HepG2 (cell line): Measurements from ENCODE around the gene MAP1B. TPM values are rescaled to one million over a fixed set of nuclear protein-coding genes. Genes with fewer than 3 reads are reported as not detected.
A peak's percentile ranks its signal among the peaks of the same experiment; 100 is the strongest.

Source experiments
- ATAC-seq: fragments of 200-7000 bp; cut with Tn5 transposase; 3 replicates; pipeline ENCODE4 v1.9.1; 2020; ENCODE audit warnings: mild to moderate bottlenecking, moderate library complexity
- BruUV-seq: library from RNA; stranded (reverse); fragments of 400-500 nt; replicated peaks from 2 replicates; lab custom pipeline; 2021; lab: Mats Ljungman, UMichigan
- CTCF ChIA-PET: fragments of 300-600 bp; formaldehyde crosslinking; extraction: SDS; loops from one replicate; lab custom pipeline; 2021; ENCODE audit warnings: low total read pairs, inconsistent platforms, low intra/inter-chr PET ratio; lab: Yijun Ruan, JAX
- POLR2A ChIA-PET: fragments of 350-600 bp; sonication (Branson Sonifier 250); formaldehyde crosslinking; loops from one replicate; lab custom pipeline; 2020; ENCODE audit warnings: antibody characterized with exemption, inconsistent platforms; lab: Yijun Ruan, JAX
- DNase-seq: peaks from one replicate; pipeline ENCODE4 v3.0.0-alpha.2; 2015; ENCODE audit warnings: low spot score
- FAIRE-seq: peaks from 3 replicates; lab custom pipeline; 2011; peaks lifted over from hg19 to GRCh38; lab: Jason Lieb, UNC
- H2AFZ ChIP-seq: one replicate; pipeline ENCODE4 v1.6.1; 2011; ENCODE audit warnings: low read length, inconsistent platforms
- H3K27ac ChIP-seq: fragments of 300-600 bp; 3 replicates; pipeline ENCODE4 v1.8.0; 2011; ENCODE audit warnings: mixed run types, mild to moderate bottlenecking, mixed read lengths, low read length, inconsistent platforms; ENCODE audit not compliant: insufficient read depth; ENCODE audit errors: extremely low read length
- H3K27me3 ChIP-seq, 2 experiments: fragments of 200-600 bp in 1 of 2; 2 replicates in 1 of 2; 3 replicates in 1 of 2; pipeline versions ENCODE4 v1.6.0 to v1.8.0; 2011; ENCODE audit warnings: low read length in 2 of 2, mild to moderate bottlenecking in 2 of 2, moderate library complexity in 2 of 2, inconsistent platforms in 1 of 2; ENCODE audit not compliant: insufficient read depth in 2 of 2, control insufficient read depth in 1 of 2
- H3K36me3 ChIP-seq, 2 experiments: fragments of 200-600 bp in 1 of 2; replicated peaks in 1 of 2; 2 replicates in 1 of 2; 3 replicates in 1 of 2; pipeline versions ENCODE4 v1.5.1 to v1.8.0; 2011; ENCODE audit warnings: low read length in 2 of 2, inconsistent platforms in 1 of 2; ENCODE audit not compliant: insufficient read depth in 2 of 2, control insufficient read depth in 1 of 2
- H3K4me1 ChIP-seq: 2 replicates; pipeline ENCODE4 v1.5.1; 2012; ENCODE audit warnings: low read length, inconsistent platforms; ENCODE audit not compliant: insufficient read depth
- H3K4me2 ChIP-seq: 2 replicates; pipeline ENCODE4 v1.6.0; 2011; ENCODE audit warnings: low read depth, low read length, inconsistent platforms
- H3K4me3 ChIP-seq, 3 experiments: fragments of 200-600 bp in 1 of 3; sonication (generic), shearing (Covaris generic) in 1 of 3; replicated peaks in 1 of 3; 2 replicates each; pipeline ENCODE4 v1.5.1; 2011 to 2016; ENCODE audit warnings: low read length in 3 of 3, inconsistent platforms in 2 of 3, low read depth in 2 of 3, mild to moderate bottlenecking in 2 of 3, control low read depth in 1 of 3, mixed read lengths in 1 of 3; ENCODE audit not compliant: insufficient read depth in 1 of 3
- H3K79me2 ChIP-seq: one replicate; pipeline ENCODE4 v1.6.1; 2011; ENCODE audit warnings: low read length, inconsistent platforms; ENCODE audit not compliant: insufficient read depth
- H3K9ac ChIP-seq: 2 replicates; pipeline ENCODE4 v1.6.0; 2011; ENCODE audit warnings: mild to moderate bottlenecking, low read depth, low read length, inconsistent platforms; ENCODE audit not compliant: insufficient read depth
- H3K9me3 ChIP-seq: 2 replicates; pipeline ENCODE4 v1.5.1; 2012; ENCODE audit warnings: mild to moderate bottlenecking, low read length
- H4K20me1 ChIP-seq: 2 replicates; pipeline ENCODE4 v1.6.0; 2011; ENCODE audit warnings: inconsistent platforms, mild to moderate bottlenecking, low read length, moderate library complexity; ENCODE audit not compliant: insufficient read depth
- ARNTL ChIP-seq: sonication (generic); formaldehyde crosslinking; IDR thresholded peaks from 2 replicates; pipeline ENCODE4 v1.4.0; 2020; ENCODE audit warnings: mild to moderate bottlenecking, missing genetic modification reagents
- KDM1A ChIP-seq: IDR thresholded peaks from 2 replicates; pipeline ENCODE4 v1.6.1; 2016; ENCODE audit warnings: missing compliant biosample characterization
- KLF11 ChIP-seq: IDR thresholded peaks from 2 replicates; pipeline ENCODE4 v1.6.1; 2016; ENCODE audit warnings: missing compliant biosample characterization
- MAFF ChIP-seq: IDR thresholded peaks from 2 replicates; pipeline ENCODE4 v1.6.1; 2011; ENCODE audit warnings: low read depth, low read length, improper control_type of control experiment
- MAFK ChIP-seq, 2 experiments: IDR thresholded peaks in 1 of 2; conservative IDR thresholded peaks in 1 of 2; 2 replicates each; pipeline ENCODE4 v1.6.1; 2011; ENCODE audit warnings: improper control_type of control experiment in 2 of 2, low read length in 2 of 2
- MIER3 ChIP-seq: IDR thresholded peaks from 2 replicates; pipeline ENCODE4 v1.6.1; 2016; ENCODE audit warnings: missing compliant biosample characterization, borderline replicate concordance
- NBN ChIP-seq: fragments of 450-650 bp; conservative IDR thresholded peaks from 2 replicates; pipeline ENCODE4 v1.6.1; 2017
- NCOA1 ChIP-seq: sonication (generic); formaldehyde crosslinking; IDR thresholded peaks from 2 replicates; pipeline ENCODE4 v1.9.0; 2021; ENCODE audit warnings: missing genetic modification reagents
- ZBTB34 ChIP-seq: sonication (generic); formaldehyde crosslinking; IDR thresholded peaks from 2 replicates; pipeline ENCODE4 v1.8.0; 2022; ENCODE audit warnings: mild to moderate bottlenecking, missing genetic modification reagents
- ZC3H13 ChIP-seq: sonication (generic); formaldehyde crosslinking; IDR thresholded peaks from 2 replicates; pipeline ENCODE4 v1.8.1; 2023; ENCODE audit warnings: mild to moderate bottlenecking, missing genetic modification reagents, moderate library complexity
- ZNF138 ChIP-seq: sonication (generic); formaldehyde crosslinking; IDR thresholded peaks from 2 replicates; pipeline ENCODE4 v1.5.0; 2020; ENCODE audit warnings: mild to moderate bottlenecking, low read depth, missing genetic modification reagents
- ZNF274 ChIP-seq: sonication (generic); formaldehyde crosslinking; IDR thresholded peaks from 2 replicates; pipeline ENCODE4 v1.5.1; 2020; ENCODE audit warnings: mild to moderate bottlenecking, missing genetic modification reagents
- ZNF615 ChIP-seq: sonication (generic); formaldehyde crosslinking; IDR thresholded peaks from 2 replicates; pipeline ENCODE4 v1.5.0; 2020; ENCODE audit warnings: mild to moderate bottlenecking, missing genetic modification reagents, borderline replicate concordance
- ZSCAN25 ChIP-seq: sonication (generic); formaldehyde crosslinking; IDR thresholded peaks from 2 replicates; pipeline ENCODE4 v1.8.0; 2022; ENCODE audit warnings: mild to moderate bottlenecking, missing genetic modification reagents
- ZSCAN30 ChIP-seq: sonication (generic); formaldehyde crosslinking; IDR thresholded peaks from 2 replicates; pipeline ENCODE4 v1.5.0; 2020; ENCODE audit warnings: mild to moderate bottlenecking, missing genetic modification reagents
- WGBS: methylation state at CpG from one replicate; pipeline ENCODE4 v1.1.6; 2017; ENCODE audit warnings: low lambda C conversion rate; 5-methylcytosine and 5-hydroxymethylcytosine counted together
- in situ Hi-C: cut with HindIII; loops from 2 replicates; pipeline ENCODE4 v1.10.0; 2017; ENCODE audit warnings: low pct_unique_long_range_greater_than_20kb; ENCODE audit not compliant: extremely low pct_ligation_motif_present
- intact Hi-C: fragments of 100-400 bp; cut with micrococcal nuclease; formaldehyde crosslinking; loops from one replicate; pipeline ENCODE4 v1.10.0; 2022; ENCODE audit not compliant: unreplicated experiment
- polyA plus RNA-seq, 8 experiments: library from polyadenylated mRNA; depleted of rRNA in 3 of 8; stranded (reverse) in 7 of 8; unstranded in 1 of 8; fragments of >200 nt; fragmentation: Illumina TruSeq in 4 of 8; extraction: Trizol in 4 of 8; gene quantifications; 2 replicates each; pipeline versions ENCODE4 v1.2.1 to v1.2.3, GENCODE V29; 2011 to 2016; ENCODE audit warnings: low read depth in 4 of 8, missing spikeins in 1 of 8, mixed read lengths in 1 of 8; ENCODE audit not compliant: insufficient read depth in 1 of 8
- total RNA-seq, 5 experiments: library from RNA; depleted of rRNA; stranded (reverse); fragments of >200 nt; fragmentation: Illumina TruSeq; extraction: Trizol; gene quantifications; 2 replicates each; pipeline ENCODE4 v1.2.3, GENCODE V29; 2016; ENCODE audit warnings: low read depth in 1 of 5
- TF ChIP-seq, protein P1 (sequence below): sonication (generic); formaldehyde crosslinking; IDR thresholded peaks from 2 replicates; pipeline ENCODE4 v1.5.1; 2020; ENCODE audit warnings: missing genetic modification reagents, mild to moderate bottlenecking, borderline replicate concordance
- TF ChIP-seq, protein P2 (sequence below): sonication (generic); formaldehyde crosslinking; IDR thresholded peaks from 2 replicates; pipeline ENCODE4 v1.8.1; 2023; ENCODE audit warnings: missing genetic modification reagents, mild to moderate bottlenecking, borderline replicate concordance

Gene MAP1B
- total and polyA plus RNA-seq, 2 of the 13 experiments (the other 11 are each of a cell fraction or from before 2014, with no cell fraction given): 3.3 to 6.2 TPM

- TF ChIP-seq ZSCAN30 (CRISPR knock-in tag) (no peak), ZBTB34 (CRISPR knock-in tag) (no peak), KDM1A (CRISPR knock-in tag) (no peak), ZSCAN25 (CRISPR knock-in tag) (no peak), MIER3 (CRISPR knock-in tag) (no peak)
- TF ChIP-seq, protein P1, sequence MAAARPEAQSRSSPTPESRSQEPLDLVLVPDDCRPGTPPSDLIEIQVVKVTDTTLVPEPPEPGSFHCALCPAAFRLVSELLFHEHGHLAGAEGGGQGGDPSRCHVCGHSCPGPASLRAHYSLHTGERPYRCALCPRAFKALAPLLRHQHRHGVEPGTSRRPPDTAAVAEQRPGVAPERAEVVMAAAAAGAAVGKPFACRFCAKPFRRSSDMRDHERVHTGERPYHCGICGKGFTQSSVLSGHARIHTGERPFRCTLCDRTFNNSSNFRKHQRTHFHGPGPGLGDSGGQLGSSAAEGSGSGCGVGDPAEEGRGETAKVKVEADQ: no peak
Observed at GRCh38 chr5:72216756-72217155, 109.5 kb downstream of the MAP1B start (continued).

- Histone ChIP-seq H3K9me3 (no peaks in the 10 kb centered on the region), H3K4me1 (no peaks in the 10 kb centered on the region)
- WGBS: 92% methylated on average over 1 of the region's 1 CpG
- no TSS peak for BruUV-seq
- TF ChIP-seq, protein P2, sequence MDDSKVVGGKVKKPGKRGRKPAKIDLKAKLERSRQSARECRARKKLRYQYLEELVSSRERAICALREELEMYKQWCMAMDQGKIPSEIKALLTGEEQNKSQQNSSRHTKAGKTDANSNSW (CRISPR knock-in tag): no peak
- TF ChIP-seq MAFK (conservative IDR thresholded peaks at IDR 0.05 in 1 of 2, IDR thresholded peaks at IDR 0.05 in 1 of 2; ENCODE audit: low read length in 2 of 2): peak; percentile 40 to 68; a peak in 3 of 4 replicates
- peak; percentile 45; the same call in 1 of the 2 replicates for TF ChIP-seq MAFF
- TF ChIP-seq KLF11: no peak
- TF ChIP-seq ZNF274 (CRISPR knock-in tag): no peak
- TF ChIP-seq ARNTL (CRISPR knock-in tag): no peak
- no peak for TF ChIP-seq ZNF138 (CRISPR knock-in tag)
- TF ChIP-seq NCOA1 (CRISPR knock-in tag): no peak
- no peak for TF ChIP-seq NBN
- TF ChIP-seq ZNF615 (CRISPR knock-in tag): no peak
- no peak for TF ChIP-seq ZC3H13 (CRISPR knock-in tag)
- TF ChIP-seq, all 625 proteins: peak for 2
- CTCF ChIA-PET: no interaction called here
- Histone ChIP-seq H3K36me3 (peaks cover 28 to 81% of the 10 kb centered on the region in 2 experiments), H3K27ac (no peak overlapping the region), H3K27me3 (no peaks in the 10 kb centered on the region), H3K4me2 (no peak overlapping the region), H3K4me3 (no peak overlapping the region), H4K20me1 (no peaks in the 10 kb centered on the region), H3K79me2 (no peaks in the 10 kb centered on the region), H2AFZ (no peak overlapping the region), H3K9ac (no peak overlapping the region)
- intact Hi-C loops (no loop called here), in situ Hi-C loops (no loop called here)
- FAIRE-seq: no peak
- POLR2A ChIA-PET: no interaction called here
- DNase-seq: no peak
- ATAC-seq: no peak
Observed at GRCh38 chr5:72221099-72221498, 113.8 kb downstream of the MAP1B start.
